ENCODE data around the gene DCLK2. TPM values are rescaled to one million over a fixed set of nuclear protein-coding genes. Genes with fewer than 3 reads are reported as not detected.

The DCLK2 gene
- total RNA-seq, 1 donor from 2014 or later: 12.6 TPM

DNA sequence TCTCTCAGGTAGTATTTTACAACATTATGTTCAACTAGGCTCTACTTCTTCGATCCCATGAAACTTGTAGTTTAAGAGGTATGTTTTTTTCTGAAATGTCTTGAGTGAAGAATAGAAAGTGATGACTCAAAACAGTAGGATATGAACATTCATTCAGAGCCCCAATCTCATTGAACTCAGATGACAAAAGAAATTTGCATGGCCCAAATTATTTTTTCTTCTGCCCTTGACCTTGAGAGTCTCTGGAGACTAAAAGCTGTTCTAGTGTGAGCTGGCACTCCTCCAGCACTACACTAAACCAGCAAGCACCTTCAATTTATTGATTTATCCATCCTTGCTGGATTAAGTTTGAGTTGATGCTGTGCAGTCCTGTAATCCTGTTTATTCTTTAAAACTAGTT, 4.0 kb downstream of the DCLK2 start:
- no peak for TF ChIP-seq CTCF (IDR thresholded peaks at IDR 0.05)
- no peak overlapping the region for H3K27ac Mint-ChIP-seq (ENCODE audit: unreplicated experiment)
- no peak for DNase-seq (ENCODE audit: extremely low spot score, unreplicated experiment)
- peaks cover 36% of the 10 kb centered on the region for H3K4me1 Mint-ChIP-seq (ENCODE audit: unreplicated experiment)
- H3K9me3 Mint-ChIP-seq (ENCODE audit: unreplicated experiment): peaks cover 4% of the 10 kb centered on the region
- H3K4me3 Mint-ChIP-seq (ENCODE audit: unreplicated experiment): no peak overlapping the region
- H3K27me3 Mint-ChIP-seq (ENCODE audit: unreplicated experiment): no peaks in the 10 kb centered on the region
- peaks cover 3% of the 10 kb centered on the region for H3K36me3 Mint-ChIP-seq (ENCODE audit: unreplicated experiment)

DNA sequence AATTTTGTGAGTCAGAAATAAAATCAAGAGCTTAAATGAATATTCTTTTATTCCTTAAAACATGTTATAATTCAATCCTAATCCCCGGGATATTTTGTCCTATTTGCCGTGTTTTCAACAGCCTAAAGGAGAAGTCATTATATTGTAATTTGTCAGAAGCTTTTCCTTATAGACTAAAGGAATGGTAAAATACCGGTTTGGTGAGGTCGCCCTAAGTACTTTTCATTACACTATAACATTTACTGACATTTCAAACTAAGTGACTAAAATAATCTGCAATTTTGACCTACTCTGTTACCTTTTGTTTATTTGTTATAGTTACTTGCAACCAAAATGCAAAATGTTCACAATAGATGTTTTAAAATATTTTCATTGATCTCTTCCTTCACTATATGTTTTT, 8.8 kb downstream of the DCLK2 start:
- Mint-ChIP-seq H3K27me3 (ENCODE audit: unreplicated experiment) (no peaks in the 10 kb centered on the region), H3K27ac (ENCODE audit: unreplicated experiment) (no peak overlapping the region), H3K4me3 (ENCODE audit: unreplicated experiment) (no peak overlapping the region), H3K36me3 (ENCODE audit: unreplicated experiment) (peaks cover 3% of the 10 kb centered on the region), H3K9me3 (ENCODE audit: unreplicated experiment) (peaks cover 4% of the 10 kb centered on the region), H3K4me1 (ENCODE audit: unreplicated experiment) (peaks cover 8% of the 10 kb centered on the region)
- no peak for DNase-seq (ENCODE audit: extremely low spot score, unreplicated experiment)
- TF ChIP-seq CTCF (IDR thresholded peaks at IDR 0.05): no peak

DNA sequence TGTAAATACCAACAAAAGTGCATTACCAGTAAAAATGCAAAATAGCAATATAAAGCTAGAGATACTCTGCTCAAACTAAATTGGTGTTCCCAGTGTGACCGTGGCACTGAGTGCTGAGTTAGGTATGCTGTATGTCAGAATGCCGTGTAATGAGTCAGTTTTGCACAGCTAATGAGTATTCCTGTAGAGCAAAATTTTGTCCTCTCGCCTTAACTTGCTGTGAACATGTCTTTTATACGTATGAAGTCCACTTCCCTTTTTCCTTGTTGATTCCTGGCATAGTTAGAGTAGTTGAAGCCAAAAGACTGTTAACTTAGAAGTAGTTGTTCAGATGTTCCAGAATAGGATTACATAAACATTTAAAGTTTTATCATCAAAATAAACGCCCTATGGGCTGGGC, 11.5 kb downstream of the DCLK2 start:
- Mint-ChIP-seq H3K27ac (ENCODE audit: unreplicated experiment) (no peak overlapping the region), H3K4me1 (ENCODE audit: unreplicated experiment) (peaks cover 1% of the 10 kb centered on the region), H3K36me3 (ENCODE audit: unreplicated experiment) (no peaks in the 10 kb centered on the region), H3K27me3 (ENCODE audit: unreplicated experiment) (no peaks in the 10 kb centered on the region), H3K4me3 (ENCODE audit: unreplicated experiment) (no peak overlapping the region), H3K9me3 (ENCODE audit: unreplicated experiment) (peaks cover 4% of the 10 kb centered on the region)
- TF ChIP-seq CTCF (IDR thresholded peaks at IDR 0.05): no peak
- DNase-seq (ENCODE audit: extremely low spot score, unreplicated experiment): no peak

GRCh38 chr4:150090836-150091235, 12.6 kb downstream of the DCLK2 start:
- Mint-ChIP-seq H3K27ac (ENCODE audit: unreplicated experiment) (no peak overlapping the region), H3K4me1 (ENCODE audit: unreplicated experiment) (peaks cover 1% of the 10 kb centered on the region), H3K27me3 (ENCODE audit: unreplicated experiment) (no peaks in the 10 kb centered on the region), H3K4me3 (ENCODE audit: unreplicated experiment) (no peak overlapping the region), H3K36me3 (ENCODE audit: unreplicated experiment) (no peaks in the 10 kb centered on the region), H3K9me3 (ENCODE audit: unreplicated experiment) (peaks cover 2% of the 10 kb centered on the region)
- TF ChIP-seq CTCF (IDR thresholded peaks at IDR 0.05): no peak
- DNase-seq (ENCODE audit: extremely low spot score, unreplicated experiment): no peak

GRCh38 chr4:150094676-150095075, 16.4 kb downstream of the DCLK2 start:
- no peaks in the 10 kb centered on the region for H3K36me3 Mint-ChIP-seq (ENCODE audit: unreplicated experiment)
- no peak for DNase-seq (ENCODE audit: extremely low spot score, unreplicated experiment)
- TF ChIP-seq CTCF (IDR thresholded peaks at IDR 0.05): no peak
- H3K4me1 Mint-ChIP-seq (ENCODE audit: unreplicated experiment): no peaks in the 10 kb centered on the region
- H3K4me3 Mint-ChIP-seq (ENCODE audit: unreplicated experiment): no peak overlapping the region
- H3K27me3 Mint-ChIP-seq (ENCODE audit: unreplicated experiment): no peaks in the 10 kb centered on the region
- no peaks in the 10 kb centered on the region for H3K9me3 Mint-ChIP-seq (ENCODE audit: unreplicated experiment)
- H3K27ac Mint-ChIP-seq (ENCODE audit: unreplicated experiment): no peak overlapping the region
